ENCODE measurements around the gene VARS2.
A peak's percentile ranks its signal among the peaks of the same experiment; 100 is the strongest.
"Not testable (repeated sequence)": the region's sequence is repeated elsewhere in the genome, so short reads cannot be mapped to it uniquely, and the experiment has no call there.

Gene VARS2

GRCh38 chr6:30945281-30945680 lies 31.2 kb downstream of the VARS2 start:
- DNase-seq: no peak
- in situ Hi-C loops (cut with MboI; ENCODE audit: low pct_unique_long_range_greater_than_20kb, low sequenced_read_pairs): loop anchor here (25.0 kb wide), 1 partner anchor 92 kb away; no protein-coding TSS in a partner anchor

- no peak for DNase-seq
- in situ Hi-C loops (cut with MboI; ENCODE audit: low pct_unique_long_range_greater_than_20kb, low sequenced_read_pairs): loop anchor here (25.0 kb wide), 1 partner anchor 90 kb away; no protein-coding TSS in a partner anchor
Measured at GRCh38 chr6:30947231-30947630, 33.2 kb downstream of the VARS2 start.

GRCh38 chr6:30948811-30949210 lies 34.8 kb downstream of the VARS2 start:
- in situ Hi-C loops (cut with MboI; ENCODE audit: low pct_unique_long_range_greater_than_20kb, low sequenced_read_pairs): loop anchor here (25.0 kb wide), 1 partner anchor 88 kb away; no protein-coding TSS in a partner anchor
- DNase-seq: no peak

DNA sequence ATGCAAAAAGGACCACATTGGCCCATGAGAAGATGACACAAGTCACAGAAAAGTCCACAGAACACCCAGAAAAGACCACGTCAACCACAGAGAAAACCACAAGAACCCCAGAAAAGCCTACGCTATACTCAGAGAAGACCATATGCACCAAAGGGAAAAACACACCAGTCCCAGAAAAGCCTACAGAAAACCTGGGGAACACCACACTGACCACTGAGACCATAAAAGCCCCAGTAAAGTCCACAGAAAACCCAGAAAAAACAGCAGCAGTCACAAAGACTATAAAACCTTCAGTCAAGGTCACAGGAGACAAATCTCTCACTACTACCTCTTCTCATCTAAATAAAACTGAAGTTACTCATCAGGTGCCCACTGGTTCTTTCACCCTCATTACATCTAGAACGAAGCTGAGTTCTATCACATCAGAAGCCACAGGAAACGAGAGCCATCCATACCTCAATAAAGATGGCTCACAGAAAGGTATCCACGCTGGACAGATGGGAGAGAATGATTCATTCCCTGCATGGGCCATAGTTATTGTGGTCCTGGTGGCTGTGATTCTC lies 38.0 kb downstream of the VARS2 start:
- DNase-seq: no peak
- in situ Hi-C loops (cut with MboI; ENCODE audit: low pct_unique_long_range_greater_than_20kb, low sequenced_read_pairs): no loop called here

GRCh38 chr6:30954631-30955366 lies 40.8 kb downstream of the VARS2 start:
- in situ Hi-C loops (cut with MboI; ENCODE audit: low pct_unique_long_range_greater_than_20kb, low sequenced_read_pairs): no loop called here
- no peak for DNase-seq

- in situ Hi-C loops (cut with MboI; ENCODE audit: low pct_unique_long_range_greater_than_20kb, low sequenced_read_pairs): no loop called here
Measured at GRCh38 chr6:30955367-30956042, 41.5 kb downstream of the VARS2 start.

GRCh38 chr6:30957716-30958115 lies 43.7 kb downstream of the VARS2 start:
- in situ Hi-C loops (cut with MboI; ENCODE audit: low pct_unique_long_range_greater_than_20kb, low sequenced_read_pairs): no loop called here

More at GRCh38 chr6:30955367-30956042, 41.5 kb downstream of the VARS2 start:
- DNase-seq: peak; percentile 74

GRCh38 chr6:30960907-30961673 lies 47.1 kb downstream of the VARS2 start:
- in situ Hi-C loops (cut with MboI; ENCODE audit: low pct_unique_long_range_greater_than_20kb, low sequenced_read_pairs): no loop called here
- no peak for DNase-seq

More at GRCh38 chr6:30957716-30958115, 43.7 kb downstream of the VARS2 start:
- no peak for DNase-seq

DNA sequence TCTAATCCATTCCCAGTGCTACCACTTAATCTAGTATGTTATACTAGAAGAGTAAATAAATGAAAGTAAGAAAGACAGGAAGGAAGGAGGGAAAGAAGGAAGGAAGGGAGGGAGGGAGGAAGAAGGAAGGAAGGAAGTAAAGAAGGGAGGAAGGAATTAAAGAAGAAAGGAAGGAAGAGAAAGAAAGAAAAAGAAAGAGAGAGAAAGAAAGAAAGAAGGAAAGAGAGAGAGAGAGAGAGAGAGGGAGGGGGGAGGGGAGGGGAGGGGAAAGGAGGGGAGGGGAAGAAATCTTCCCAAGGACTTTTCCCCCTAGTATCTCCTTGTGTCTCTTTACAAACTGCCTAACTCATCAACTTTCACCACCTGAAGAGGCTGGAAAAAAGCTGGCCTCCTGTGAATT lies 48.7 kb downstream of the VARS2 start:
- in situ Hi-C loops (cut with MboI; ENCODE audit: low pct_unique_long_range_greater_than_20kb, low sequenced_read_pairs): no loop called here
- no peak for DNase-seq

- DNase-seq: no peak
- in situ Hi-C loops (cut with MboI; ENCODE audit: low pct_unique_long_range_greater_than_20kb, low sequenced_read_pairs): no loop called here
Measured at GRCh38 chr6:30963641-30964040, 49.6 kb downstream of the VARS2 start.

DNA sequence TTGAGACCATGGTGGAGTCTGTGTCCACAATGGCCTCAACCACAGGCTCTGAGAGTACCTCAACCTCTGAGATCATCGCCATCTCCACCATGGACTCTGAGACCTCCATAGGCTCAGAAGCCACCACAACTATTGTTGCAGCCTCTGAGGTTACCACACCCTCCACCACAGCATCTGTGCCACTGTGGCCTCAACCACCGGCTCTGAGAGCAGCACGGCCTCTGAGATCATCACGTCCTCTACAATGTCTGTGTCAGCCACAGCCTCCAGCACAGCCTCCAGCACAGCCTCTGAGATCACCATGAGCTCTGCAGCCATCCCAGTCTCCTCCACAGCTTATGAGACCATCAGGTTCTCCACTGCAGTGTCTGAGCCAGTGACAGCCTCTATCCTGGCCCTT lies 50.0 kb downstream of the VARS2 start:
- in situ Hi-C loops (cut with MboI; ENCODE audit: low pct_unique_long_range_greater_than_20kb, low sequenced_read_pairs): no loop called here
- no peak for DNase-seq

DNA sequence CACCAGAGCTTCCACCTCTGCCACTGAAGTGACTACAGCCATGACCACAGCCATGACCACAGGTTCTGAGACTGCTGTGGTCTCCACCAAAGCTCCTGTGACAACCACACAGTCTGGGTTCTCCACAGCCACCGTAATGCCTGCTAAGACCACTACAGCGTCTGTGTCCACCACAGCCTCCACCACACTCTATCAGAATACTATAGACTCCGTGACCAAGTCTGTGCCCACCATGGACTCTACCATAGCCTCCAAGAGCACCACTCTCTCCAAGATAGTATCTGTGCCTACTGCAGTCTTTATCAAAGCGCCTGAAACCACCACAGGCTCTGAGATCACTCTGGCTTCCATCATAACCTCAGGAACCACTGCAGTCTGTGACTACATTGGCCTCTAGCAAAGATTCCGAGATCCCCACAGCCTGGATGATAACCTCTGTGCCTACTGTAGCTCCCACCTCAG lies 51.1 kb downstream of the VARS2 start:
- in situ Hi-C loops (cut with MboI; ENCODE audit: low pct_unique_long_range_greater_than_20kb, low sequenced_read_pairs): no loop called here
- no peak for DNase-seq

GRCh38 chr6:30966154-30966553 lies 52.1 kb downstream of the VARS2 start:
- in situ Hi-C loops (cut with MboI; ENCODE audit: low pct_unique_long_range_greater_than_20kb, low sequenced_read_pairs): no loop called here
- DNase-seq: no peak

DNA sequence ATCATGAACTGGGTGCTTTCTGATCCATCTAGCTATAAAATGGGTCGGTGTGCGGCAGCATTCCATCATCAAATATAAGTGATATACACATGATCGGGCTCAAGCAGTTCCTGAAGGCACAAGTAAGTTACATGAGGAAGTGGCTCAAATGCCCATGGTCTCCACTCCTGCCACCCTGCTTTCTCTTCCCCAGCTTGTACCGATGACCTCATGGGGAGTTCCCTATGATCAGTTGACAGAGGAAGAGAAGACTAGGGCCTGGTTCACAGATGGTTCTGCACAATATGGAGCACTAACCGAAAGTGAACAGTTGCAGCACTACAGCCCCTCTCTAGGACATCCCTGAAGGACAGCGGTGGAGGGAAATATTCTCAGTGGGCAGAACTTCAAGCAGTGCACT lies 55.1 kb downstream of the VARS2 start:
- DNase-seq; in situ Hi-C loops (cut with MboI; ENCODE audit: low pct_unique_long_range_greater_than_20kb, low sequenced_read_pairs): not testable (repeated sequence)

DNA sequence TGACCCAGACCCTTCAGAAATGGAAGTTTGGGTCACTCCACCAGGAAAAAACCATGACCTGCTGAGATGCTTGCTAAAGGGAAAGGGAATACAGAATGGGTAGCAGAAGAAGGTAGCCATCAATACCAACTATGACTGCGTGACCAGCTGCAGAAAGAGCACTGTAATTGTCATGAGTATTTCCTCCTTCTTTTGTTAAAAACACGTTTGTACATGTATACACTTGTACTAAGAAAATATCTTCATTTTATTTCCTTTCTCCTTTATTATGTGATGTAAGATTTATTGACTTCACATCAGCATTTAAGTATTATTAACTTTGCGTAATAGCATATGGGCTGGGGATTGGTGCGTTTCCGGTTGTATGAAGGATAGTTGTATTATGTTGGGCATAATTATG lies 56.9 kb downstream of the VARS2 start:
- in situ Hi-C loops (cut with MboI; ENCODE audit: low pct_unique_long_range_greater_than_20kb, low sequenced_read_pairs): no loop called here
- no peak for DNase-seq

DNA sequence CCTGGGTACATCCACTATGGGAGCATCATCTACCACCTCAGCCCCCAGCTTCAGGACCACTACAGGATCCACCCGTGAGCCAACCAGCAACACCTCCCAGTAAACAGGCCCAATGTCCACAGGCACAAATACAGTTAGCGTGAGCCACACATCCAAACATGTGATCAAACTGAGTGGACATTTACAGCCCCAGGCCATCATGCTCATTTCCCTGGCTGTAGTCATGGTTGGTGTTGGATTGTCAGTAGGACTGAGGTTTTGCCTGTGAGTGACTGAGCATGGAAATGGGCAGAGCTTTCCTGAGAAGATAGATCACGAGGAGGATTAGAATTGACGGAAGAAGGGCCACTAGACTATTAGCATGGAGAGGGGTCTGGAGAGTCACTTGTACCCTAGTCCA lies 58.8 kb downstream of the VARS2 start:
- in situ Hi-C loops (cut with MboI; ENCODE audit: low pct_unique_long_range_greater_than_20kb, low sequenced_read_pairs): no loop called here
- no peak for DNase-seq

- in situ Hi-C loops (cut with MboI; ENCODE audit: low pct_unique_long_range_greater_than_20kb, low sequenced_read_pairs): no loop called here
- no peak for DNase-seq
Measured at GRCh38 chr6:30974490-30975252, 60.6 kb downstream of the VARS2 start.
